HUES48 (cell line): ENCODE results near the gene SMAD6.
"Not testable (repeated sequence)": the region's sequence is repeated elsewhere in the genome, so short reads cannot be mapped to it uniquely, and the experiment has no call there.

Experiments used
- H3K27ac ChIP-seq: one replicate; pipeline ENCODE4 v1.7.0; 2013; ENCODE audit warnings: low read depth, low read length, inconsistent platforms
- H3K27me3 ChIP-seq: 2 replicates; pipeline ENCODE4 v1.6.1; 2013; ENCODE audit warnings: mild to moderate bottlenecking, low read length; ENCODE audit not compliant: control insufficient read depth, insufficient read depth
- H3K36me3 ChIP-seq: 2 replicates; pipeline ENCODE4 v1.6.1; 2013; ENCODE audit warnings: low read length; ENCODE audit not compliant: control insufficient read depth, insufficient read depth
- H3K4me1 ChIP-seq: 2 replicates; pipeline ENCODE4 v1.6.1; 2013; ENCODE audit warnings: mild to moderate bottlenecking, low read length; ENCODE audit not compliant: control insufficient read depth, insufficient read depth
- H3K4me3 ChIP-seq: 2 replicates; pipeline ENCODE4 v1.5.1; 2013; ENCODE audit warnings: mild to moderate bottlenecking, low read depth, low read length
- H3K9ac ChIP-seq: 2 replicates; pipeline ENCODE4 v1.6.1; 2013; ENCODE audit warnings: mild to moderate bottlenecking, low read depth, low read length, moderate library complexity
- H3K9me3 ChIP-seq: 2 replicates; pipeline ENCODE4 v1.6.1; 2013; ENCODE audit warnings: low read length; ENCODE audit not compliant: control insufficient read depth, insufficient read depth

The SMAD6 gene

DNA sequence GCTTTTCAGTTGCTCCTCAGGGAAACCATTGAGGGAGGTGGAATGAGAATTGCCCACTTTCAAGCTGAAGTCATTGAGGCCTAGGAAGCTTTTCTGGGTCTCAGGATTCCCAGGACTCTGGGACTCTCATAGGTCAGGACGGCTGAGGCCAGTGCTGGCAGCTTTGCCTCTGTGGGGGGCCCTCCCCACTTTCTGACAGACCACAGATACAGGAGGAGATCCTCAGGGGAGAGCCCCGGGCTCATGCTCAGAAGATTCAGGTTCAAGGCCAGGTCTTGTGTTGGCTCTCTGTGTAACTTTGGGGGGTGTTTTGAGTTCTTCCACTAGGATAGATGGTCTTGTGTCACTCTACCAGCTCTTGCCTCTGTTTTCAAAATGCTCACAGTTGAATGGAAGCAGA lies 50.0 kb downstream of the SMAD6 start:
- Histone ChIP-seq H3K4me1 (peaks cover 33% of the 10 kb centered on the region), H3K36me3 (no peaks in the 10 kb centered on the region), H3K9me3 (no peaks in the 10 kb centered on the region), H3K9ac (no peak overlapping the region), H3K27me3 (no peaks in the 10 kb centered on the region), H3K4me3 (no peak overlapping the region), H3K27ac (no peak overlapping the region)

DNA sequence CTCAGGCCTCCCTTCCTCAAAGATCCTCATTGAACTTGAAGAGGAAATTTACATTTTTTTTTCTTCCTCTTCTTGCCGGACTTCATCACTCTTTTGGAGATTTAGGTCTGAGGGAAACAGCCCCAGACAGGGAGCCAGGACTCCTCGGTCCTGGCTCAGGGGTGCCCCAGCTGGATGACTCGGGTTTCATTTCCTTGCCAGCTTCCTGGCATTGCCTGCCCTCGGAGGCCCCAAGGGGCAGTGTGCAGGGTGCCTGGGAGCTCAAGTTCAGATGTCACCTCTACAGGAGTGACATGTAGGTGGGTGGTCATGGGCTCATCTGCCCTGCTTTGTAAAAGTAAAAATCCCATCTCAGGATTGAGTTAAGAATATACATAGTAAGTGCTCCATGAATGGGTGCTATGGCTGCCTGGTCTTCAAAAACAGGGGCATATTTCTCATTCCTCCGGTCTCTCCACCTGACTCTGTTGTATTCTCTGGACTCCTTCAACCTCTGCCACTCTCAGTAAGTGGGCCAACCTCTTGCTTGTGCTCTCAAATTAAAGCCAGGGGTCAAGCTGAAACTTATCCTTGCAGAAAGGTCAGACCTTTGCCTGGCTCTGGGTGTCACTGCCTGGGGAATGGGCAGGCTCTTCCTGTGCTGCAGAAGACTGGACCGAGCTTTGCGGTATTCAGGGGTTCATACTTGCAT lies 51.8 kb downstream of the SMAD6 start:
- no peak overlapping the region for H3K27ac ChIP-seq
- H3K4me1 ChIP-seq, result peaks cover 17% of the 10 kb centered on the region
- no peak overlapping the region for H3K9ac ChIP-seq
- no peak overlapping the region for H3K4me3 ChIP-seq
- H3K36me3 ChIP-seq, result no peaks in the 10 kb centered on the region
- H3K27me3 ChIP-seq, result no peaks in the 10 kb centered on the region
- H3K9me3 ChIP-seq, result no peaks in the 10 kb centered on the region

DNA sequence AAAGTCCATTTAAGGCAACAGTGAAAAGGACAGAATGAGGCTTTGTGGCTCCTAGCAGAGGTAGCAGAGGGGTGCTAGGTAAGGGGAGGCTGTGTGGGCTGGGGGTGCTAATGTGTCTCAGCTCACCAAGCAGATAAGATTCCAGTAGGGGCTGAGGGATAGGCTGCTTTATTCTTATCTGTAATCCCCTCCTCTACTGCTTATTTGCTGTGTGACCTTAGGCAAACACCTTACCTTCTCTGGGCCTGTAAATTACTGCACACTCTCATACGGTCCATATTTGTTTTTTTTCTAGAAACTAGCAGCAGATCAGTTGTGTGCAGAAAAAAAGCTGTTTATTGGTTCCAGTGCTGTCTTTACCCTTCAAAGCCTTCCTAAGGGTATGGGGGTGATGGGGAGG lies 52.8 kb downstream of the SMAD6 start:
- Histone ChIP-seq H3K27ac (no peak overlapping the region), H3K4me1 (peaks cover 11% of the 10 kb centered on the region), H3K27me3 (no peaks in the 10 kb centered on the region), H3K4me3 (no peak overlapping the region), H3K9ac (no peak overlapping the region), H3K36me3 (no peaks in the 10 kb centered on the region), H3K9me3 (no peaks in the 10 kb centered on the region)

DNA sequence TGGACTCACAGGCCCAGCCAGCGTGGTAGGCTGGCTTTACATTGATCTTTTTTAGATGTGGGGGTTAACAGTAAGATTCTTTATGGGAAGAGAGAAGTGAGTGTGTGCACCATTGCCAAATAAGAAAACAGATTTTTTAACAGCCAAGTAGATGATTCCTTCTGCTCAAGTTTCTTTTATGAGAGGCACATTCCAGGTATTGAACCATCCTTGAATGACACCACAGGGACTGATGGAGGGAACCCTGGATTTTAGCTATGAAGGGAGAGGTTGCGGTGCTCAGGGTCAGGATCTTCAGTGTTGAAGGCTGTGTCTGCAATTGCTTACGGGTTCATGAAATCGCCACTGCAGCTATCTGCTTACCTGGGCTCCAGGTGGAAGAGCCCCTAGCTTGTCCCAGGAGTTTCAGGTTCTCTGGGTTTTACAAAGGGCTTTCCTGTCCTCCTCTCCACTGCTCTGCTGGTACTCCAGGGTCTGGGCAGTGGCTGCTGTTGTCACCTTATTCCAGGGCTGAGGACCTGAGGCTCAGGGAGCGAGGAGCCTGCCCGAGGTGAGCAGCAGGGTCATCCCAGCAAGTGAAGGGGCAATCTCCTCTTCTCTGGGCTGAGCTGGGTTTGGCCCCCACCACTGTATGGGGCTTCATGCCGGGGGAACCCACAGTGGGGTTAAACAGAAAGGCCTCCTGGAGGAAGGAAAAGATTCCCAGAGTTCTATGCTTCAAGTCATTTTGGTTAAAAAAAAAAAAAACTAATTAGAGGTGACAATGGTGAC lies 53.4 kb downstream of the SMAD6 start:
- H3K9me3 ChIP-seq, result no peaks in the 10 kb centered on the region
- H3K4me1 ChIP-seq, result peaks cover 5% of the 10 kb centered on the region
- no peak overlapping the region for H3K27ac ChIP-seq
- no peak overlapping the region for H3K9ac ChIP-seq
- no peak overlapping the region for H3K4me3 ChIP-seq
- no peaks in the 10 kb centered on the region for H3K36me3 ChIP-seq
- H3K27me3 ChIP-seq, result no peaks in the 10 kb centered on the region

DNA sequence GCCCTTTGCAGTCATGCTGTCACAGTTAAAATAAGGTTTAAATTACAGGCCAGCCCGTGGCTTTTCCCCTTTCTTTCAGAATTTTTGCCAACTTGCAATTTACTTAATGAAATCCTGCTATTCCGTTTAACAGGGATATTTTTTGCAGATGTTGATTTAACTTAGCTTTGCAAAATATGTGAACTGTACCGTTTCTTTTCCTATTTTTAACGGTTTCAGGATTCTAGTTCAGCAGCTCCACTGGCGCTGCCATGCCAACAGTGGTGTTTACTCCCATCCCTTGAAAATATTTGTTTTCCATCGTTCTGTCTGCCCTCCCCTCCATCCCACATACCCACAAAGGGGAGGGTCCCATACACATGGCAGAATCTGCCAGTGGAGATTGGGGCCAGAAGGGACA lies 54.3 kb downstream of the SMAD6 start:
- no peak overlapping the region for H3K4me3 ChIP-seq
- no peaks in the 10 kb centered on the region for H3K27me3 ChIP-seq
- H3K27ac ChIP-seq, result no peak overlapping the region
- H3K9ac ChIP-seq, result no peak overlapping the region
- no peaks in the 10 kb centered on the region for H3K4me1 ChIP-seq
- no peaks in the 10 kb centered on the region for H3K9me3 ChIP-seq
- no peaks in the 10 kb centered on the region for H3K36me3 ChIP-seq

DNA sequence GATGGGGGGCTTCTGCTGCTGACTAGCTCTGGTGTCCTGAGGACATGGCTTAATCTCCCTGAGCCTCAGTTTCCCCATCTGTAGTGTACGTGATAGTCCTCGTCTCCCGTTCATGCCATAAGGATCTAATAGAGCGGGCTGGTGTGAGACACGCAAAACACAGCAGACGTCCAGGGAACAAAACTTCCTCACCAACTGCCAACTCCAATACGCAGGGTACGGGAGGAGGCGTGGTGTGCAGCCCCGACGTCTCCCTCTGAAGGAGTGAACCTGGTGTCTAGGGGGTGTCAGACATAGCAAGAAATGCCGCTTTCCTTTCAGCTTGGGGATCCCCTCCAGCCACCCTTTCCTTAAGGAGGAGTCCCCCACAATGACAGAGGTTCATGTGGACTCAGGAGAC lies 55.0 kb downstream of the SMAD6 start:
- Histone ChIP-seq H3K36me3 (no peaks in the 10 kb centered on the region), H3K4me3 (no peak overlapping the region)

DNA sequence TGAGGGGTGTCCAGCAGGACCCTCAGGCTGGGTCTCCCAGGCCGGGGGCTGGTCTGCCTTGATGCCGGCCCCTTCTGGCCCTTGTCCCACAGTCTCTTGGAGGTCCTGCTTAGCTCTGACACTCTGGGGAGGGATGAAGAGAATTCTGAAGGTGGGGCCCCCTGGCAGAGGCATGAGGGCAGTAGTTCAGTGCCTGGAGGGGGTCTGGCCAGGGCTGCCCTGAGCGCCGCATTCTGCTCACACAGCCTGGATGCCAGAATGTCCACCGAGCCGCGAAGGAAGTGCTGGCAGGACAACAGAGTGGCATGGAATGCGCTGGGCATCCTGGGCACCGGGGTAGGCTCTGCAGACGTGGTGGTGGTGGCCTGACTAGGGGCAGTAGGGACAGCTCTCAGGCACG lies 55.5 kb downstream of the SMAD6 start:
- Histone ChIP-seq H3K27me3 (no peaks in the 10 kb centered on the region), H3K9me3 (no peaks in the 10 kb centered on the region), H3K4me1 (no peaks in the 10 kb centered on the region; the same call in 1 of the 2 replicates), H3K9ac (no peak overlapping the region), H3K36me3 (no peaks in the 10 kb centered on the region), H3K27ac (no peak overlapping the region), H3K4me3 (no peak overlapping the region)

More for the DNA sequence above, 55.0 kb downstream of the SMAD6 start:
- H3K27ac ChIP-seq, result no peak overlapping the region
- no peaks in the 10 kb centered on the region; the same call in 1 of the 2 replicates for H3K4me1 ChIP-seq
- no peaks in the 10 kb centered on the region for H3K27me3 ChIP-seq
- no peak overlapping the region for H3K9ac ChIP-seq
- no peaks in the 10 kb centered on the region for H3K9me3 ChIP-seq

DNA sequence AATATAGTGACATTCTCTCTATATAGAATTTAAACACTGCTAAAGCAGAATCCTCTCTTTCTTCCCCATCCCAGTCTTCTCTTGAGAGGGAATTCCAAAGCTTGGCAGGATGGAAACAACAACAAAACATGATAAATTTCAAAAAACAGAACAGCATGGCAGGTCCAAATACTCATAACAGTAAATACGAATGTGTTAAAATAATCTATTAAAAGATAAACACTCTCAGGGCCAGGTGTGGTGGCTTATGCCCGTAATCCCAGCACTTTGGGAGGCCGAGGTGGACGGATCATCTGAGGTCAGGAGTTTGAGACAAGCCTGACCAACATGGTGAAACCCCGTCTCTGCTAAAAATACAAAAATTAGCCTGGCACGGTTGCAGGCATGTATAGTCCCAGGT lies 56.2 kb downstream of the SMAD6 start:
- H3K9me3 ChIP-seq, result not testable (repeated sequence)

DNA sequence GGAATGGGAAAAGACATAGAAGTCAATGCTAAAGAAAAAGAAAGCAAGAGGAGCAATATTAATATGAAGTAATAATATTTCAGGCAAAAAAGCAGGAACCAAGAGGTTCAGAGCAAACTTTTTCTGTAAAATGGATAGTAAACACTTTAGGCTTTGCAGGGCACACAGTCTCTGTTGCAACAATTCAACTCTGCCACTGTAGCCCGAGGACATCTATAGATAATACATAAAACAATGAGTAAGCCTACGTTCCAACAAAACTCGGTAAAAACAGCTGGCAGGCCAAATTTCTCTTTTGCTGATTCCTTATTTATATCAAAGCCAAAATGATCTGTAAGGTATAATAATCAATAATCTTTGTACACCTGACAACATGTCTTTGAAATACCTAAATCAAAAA lies 56.8 kb downstream of the SMAD6 start:
- Histone ChIP-seq H3K27me3 (no peaks in the 10 kb centered on the region), H3K4me3 (no peak overlapping the region), H3K4me1 (no peaks in the 10 kb centered on the region; the same call in 1 of the 2 replicates), H3K27ac (no peak overlapping the region), H3K9me3 (no peaks in the 10 kb centered on the region), H3K36me3 (no peaks in the 10 kb centered on the region), H3K9ac (no peak overlapping the region)

More for the DNA sequence above, 56.2 kb downstream of the SMAD6 start:
- H3K27me3 ChIP-seq, H3K4me1 ChIP-seq, H3K4me3 ChIP-seq, H3K27ac ChIP-seq, H3K9ac ChIP-seq, H3K36me3 ChIP-seq: not testable (repeated sequence)

DNA sequence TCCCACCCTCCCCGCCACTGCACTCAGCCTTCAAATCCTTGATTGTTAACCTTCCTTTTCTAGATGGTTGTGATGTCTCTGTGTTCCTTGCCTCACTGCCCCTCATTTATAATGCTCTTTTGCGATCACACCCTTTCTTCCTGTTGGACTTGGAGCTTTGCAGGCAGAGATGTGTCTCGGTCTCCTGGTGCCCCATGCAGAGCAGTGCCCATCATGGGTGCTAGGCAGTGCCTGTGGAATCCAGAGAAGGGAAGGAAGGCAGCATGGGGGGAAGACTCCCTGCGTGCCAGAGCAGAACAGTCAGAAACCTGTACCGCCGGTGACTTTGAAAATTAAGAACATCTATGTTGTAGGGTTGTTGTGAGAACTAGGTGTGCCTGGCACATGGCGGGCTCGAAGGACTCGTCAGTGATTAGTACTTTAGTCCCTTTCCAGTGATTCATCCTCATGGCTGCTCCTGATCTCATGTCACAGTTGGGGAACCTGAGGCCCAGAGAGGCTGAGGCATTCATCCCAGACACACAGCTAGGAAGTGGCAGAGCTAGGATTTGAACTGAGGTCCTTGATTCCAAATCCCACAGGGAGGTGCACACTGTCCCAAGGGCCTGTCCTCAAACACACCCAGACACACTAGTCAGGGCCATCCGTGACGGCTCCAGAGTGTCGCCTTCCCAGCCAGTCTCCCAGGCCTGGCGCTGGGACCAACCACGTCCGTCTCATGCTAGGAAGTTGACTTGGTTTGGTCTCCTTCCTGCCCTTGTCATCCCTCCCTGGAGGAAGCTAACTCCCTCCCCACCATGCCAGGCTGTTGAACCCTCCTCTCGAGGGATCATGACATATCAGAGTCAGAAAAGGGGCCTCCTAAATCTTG lies 58.3 kb downstream of the SMAD6 start:
- Histone ChIP-seq H3K27ac (no peak overlapping the region), H3K9ac (no peak overlapping the region), H3K9me3 (no peaks in the 10 kb centered on the region), H3K4me1 (peaks cover under 1% of the 10 kb centered on the region; the same call in 1 of the 2 replicates), H3K27me3 (no peaks in the 10 kb centered on the region), H3K36me3 (no peaks in the 10 kb centered on the region), H3K4me3 (no peak overlapping the region)
